Sciatic nerve (tissue), 2 donors: ENCODE results near the gene SLC13A3. TPM values are rescaled to one million over a fixed set of nuclear protein-coding genes. Genes with fewer than 3 reads are reported as not detected.
"Not testable (repeated sequence)": the region's sequence is repeated elsewhere in the genome, so short reads cannot be mapped to it uniquely, and the experiment has no call there.

Experiments
- ATAC-seq: fragments of 200-7000 bp; cut with Tn5 transposase; one replicate; pipeline ENCODE4 v1.9.1; 2020; ENCODE audit warnings: mild to moderate bottlenecking, moderate library complexity
- DNase-seq: peaks from one replicate; pipeline ENCODE4 v3.0.0-alpha.2; 2020; ENCODE audit warnings: low spot score
- intact Hi-C: fragments of 100-400 bp; cut with DNase I; formaldehyde crosslinking; loops from one replicate; pipeline ENCODE4 v1.14.2; 2022
- total RNA-seq: library from RNA; stranded (reverse); fragmentation: NEBNext Ultra II Directional; extraction: Animal tissue kit (Norgen Biotek cat#: 25700); gene quantifications from one replicate; pipeline ENCODE4 v1.2.1, GENCODE V29; 2021
- donor health status: DM: no; HTN: no; CAD: no.
- donor health status: DM: no; HTN: no; CAD: no.

The SLC13A3 gene
- total RNA-seq, 1 donor from 2014 or later = 21.0 TPM

- no peak for DNase-seq
- no peak for ATAC-seq
- intact Hi-C loops = loop anchor here (10.0 kb wide), 1 partner anchor 138 kb away; no protein-coding TSS in a partner anchor
Observed at GRCh38 chr20:46683011-46683667, 31.9 kb upstream of the SLC13A3 start.

- no peak for DNase-seq
- intact Hi-C loops = loop anchor here (10.0 kb wide), 1 partner anchor 137 kb away; no protein-coding TSS in a partner anchor
Observed at GRCh38 chr20:46682063-46682821, 31.0 kb upstream of the SLC13A3 start.

GRCh38 chr20:46681032-46681854 lies 30.0 kb upstream of the SLC13A3 start:
- intact Hi-C loops = loop anchor here (10.0 kb wide), 1 partner anchor 136 kb away; no protein-coding TSS in a partner anchor
- DNase-seq (peak; percentile 80), ATAC-seq (no peak)

More at GRCh38 chr20:46682063-46682821, 31.0 kb upstream of the SLC13A3 start:
- no peak for ATAC-seq

GRCh38 chr20:46680684-46681031 lies 29.4 kb upstream of the SLC13A3 start:
- intact Hi-C loops = loop anchor here (10.0 kb wide), 1 partner anchor 136 kb away; no protein-coding TSS in a partner anchor
- DNase-seq = no peak
- ATAC-seq = no peak

- DNase-seq = no peak
- intact Hi-C loops = no loop called here
- ATAC-seq = no peak
Observed at GRCh38 chr20:46678516-46678915, 27.3 kb upstream of the SLC13A3 start.

GRCh38 chr20:46677608-46678007 lies 26.3 kb upstream of the SLC13A3 start:
- intact Hi-C loops = no loop called here
- DNase-seq = no peak

GRCh38 chr20:46676649-46677316 lies 25.5 kb upstream of the SLC13A3 start:
- intact Hi-C loops, ATAC-seq, DNase-seq: not testable (repeated sequence)

More at GRCh38 chr20:46677608-46678007, 26.3 kb upstream of the SLC13A3 start:
- no peak for ATAC-seq

- peak; percentile 81 for ATAC-seq
- no peak for DNase-seq
- intact Hi-C loops = no loop called here
Observed at GRCh38 chr20:46674253-46675083, 23.2 kb upstream of the SLC13A3 start.

- ATAC-seq = peak; percentile 56
- intact Hi-C loops = no loop called here
- no peak for DNase-seq
Observed at GRCh38 chr20:46673394-46674252, 22.4 kb upstream of the SLC13A3 start.

- intact Hi-C loops = no loop called here
- DNase-seq = no peak
- no peak for ATAC-seq
Observed at GRCh38 chr20:46672543-46673148, 21.4 kb upstream of the SLC13A3 start.

GRCh38 chr20:46671866-46672542 lies 20.7 kb upstream of the SLC13A3 start:
- intact Hi-C loops = no loop called here
- DNase-seq = no peak

GRCh38 chr20:46670585-46671584 lies 19.6 kb upstream of the SLC13A3 start:
- DNase-seq (no peak), ATAC-seq (no peak)
- intact Hi-C loops = no loop called here

More at GRCh38 chr20:46671866-46672542, 20.7 kb upstream of the SLC13A3 start:
- no peak for ATAC-seq

- DNase-seq (no peak), ATAC-seq (no peak)
- intact Hi-C loops = no loop called here
Observed at GRCh38 chr20:46670228-46670584, 18.9 kb upstream of the SLC13A3 start.

- ATAC-seq (no peak), DNase-seq (no peak)
- intact Hi-C loops = no loop called here
Observed at GRCh38 chr20:46666818-46667515, 15.7 kb upstream of the SLC13A3 start.

GRCh38 chr20:46666306-46666705 lies 15.0 kb upstream of the SLC13A3 start:
- intact Hi-C loops = no loop called here
- DNase-seq (no peak), ATAC-seq (no peak)
